GM12875 (cell line): ENCODE results near the gene SLC13A2.
"Not testable (repeated sequence)": the region's sequence is repeated elsewhere in the genome, so short reads cannot be mapped to it uniquely, and the experiment has no call there.

Experiments used
- H3K4me3 ChIP-seq: one replicate; pipeline ENCODE4 v1.5.1; 2011; ENCODE audit warnings: low read depth, low read length, control low read depth
- TF ChIP-seq, protein P1 (sequence below): IDR thresholded peaks from 2 replicates; pipeline ENCODE4 v1.5.1; 2011; ENCODE audit warnings: low read depth, mild to moderate bottlenecking, control low read depth, inconsistent platforms, low read length, moderate library complexity, borderline replicate concordance; ENCODE audit not compliant: insufficient read depth

SLC13A2 gene

GRCh38 chr17:28446716-28447395 is 26.6 kb upstream of the SLC13A2 start:
- TF ChIP-seq, protein P1, sequence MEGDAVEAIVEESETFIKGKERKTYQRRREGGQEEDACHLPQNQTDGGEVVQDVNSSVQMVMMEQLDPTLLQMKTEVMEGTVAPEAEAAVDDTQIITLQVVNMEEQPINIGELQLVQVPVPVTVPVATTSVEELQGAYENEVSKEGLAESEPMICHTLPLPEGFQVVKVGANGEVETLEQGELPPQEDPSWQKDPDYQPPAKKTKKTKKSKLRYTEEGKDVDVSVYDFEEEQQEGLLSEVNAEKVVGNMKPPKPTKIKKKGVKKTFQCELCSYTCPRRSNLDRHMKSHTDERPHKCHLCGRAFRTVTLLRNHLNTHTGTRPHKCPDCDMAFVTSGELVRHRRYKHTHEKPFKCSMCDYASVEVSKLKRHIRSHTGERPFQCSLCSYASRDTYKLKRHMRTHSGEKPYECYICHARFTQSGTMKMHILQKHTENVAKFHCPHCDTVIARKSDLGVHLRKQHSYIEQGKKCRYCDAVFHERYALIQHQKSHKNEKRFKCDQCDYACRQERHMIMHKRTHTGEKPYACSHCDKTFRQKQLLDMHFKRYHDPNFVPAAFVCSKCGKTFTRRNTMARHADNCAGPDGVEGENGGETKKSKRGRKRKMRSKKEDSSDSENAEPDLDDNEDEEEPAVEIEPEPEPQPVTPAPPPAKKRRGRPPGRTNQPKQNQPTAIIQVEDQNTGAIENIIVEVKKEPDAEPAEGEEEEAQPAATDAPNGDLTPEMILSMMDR: no peak
- no peak overlapping the region for H3K4me3 ChIP-seq

GRCh38 chr17:28447396-28447760 is 26.1 kb upstream of the SLC13A2 start:
- TF ChIP-seq, protein P1: no peak
- no peak overlapping the region for H3K4me3 ChIP-seq

GRCh38 chr17:28449859-28450258 is 23.6 kb upstream of the SLC13A2 start:
- H3K4me3 ChIP-seq: no peak overlapping the region
- TF ChIP-seq, protein P1: no peak

- H3K4me3 ChIP-seq: no peak overlapping the region
- TF ChIP-seq, protein P1: no peak
Measured at GRCh38 chr17:28457890-28458289, 15.6 kb upstream of the SLC13A2 start.

- H3K4me3 ChIP-seq: not testable (repeated sequence)
Measured at GRCh38 chr17:28458881-28459280, 14.6 kb upstream of the SLC13A2 start.

GRCh38 chr17:28460901-28461300 is 12.5 kb upstream of the SLC13A2 start:
- H3K4me3 ChIP-seq: no peak overlapping the region
- TF ChIP-seq, protein P1: no peak

DNA sequence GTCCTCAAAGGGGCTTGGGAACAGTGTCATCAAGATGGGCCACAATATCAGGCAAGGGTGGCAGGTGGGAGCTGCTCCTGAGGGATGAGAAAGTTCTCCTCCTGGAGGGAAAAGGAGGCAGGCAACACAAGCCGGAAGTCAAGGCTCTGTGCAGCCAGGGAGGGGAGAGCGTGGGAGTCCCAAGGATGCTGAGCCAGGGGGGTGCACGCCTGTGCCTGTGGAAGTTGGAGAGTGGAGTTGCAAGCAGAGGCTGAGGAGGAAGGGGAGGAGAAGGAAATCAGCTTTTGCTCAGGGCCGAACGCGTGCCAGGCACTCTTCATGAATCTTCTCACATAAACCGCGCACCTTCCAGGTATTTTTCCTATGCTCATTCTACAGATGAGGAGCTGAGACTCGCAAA is 7.4 kb upstream of the SLC13A2 start:
- H3K4me3 ChIP-seq: no peak overlapping the region
- TF ChIP-seq, protein P1: no peak
